Activated naive CD4-positive, alpha-beta T cell treated with anti-CD3 and anti-CD28 coated beads, Interleukin-2, amount 50 U/mL, for 24 hours (primary cell): ENCODE data around the gene SESN1.
A peak's percentile ranks its signal among the peaks of the same experiment; 100 is the strongest.

ENCODE experiments used
- H3K27ac Mint-ChIP-seq: one replicate; pipeline ENCODE4 v1.8.0; 2021; ENCODE audit warnings: mild to moderate bottlenecking, mixed read lengths
- H3K27me3 Mint-ChIP-seq: one replicate; pipeline ENCODE4 v1.8.0; 2021; ENCODE audit warnings: mixed read lengths
- H3K36me3 Mint-ChIP-seq: one replicate; pipeline ENCODE4 v1.8.0; 2021; ENCODE audit warnings: mixed read lengths
- H3K4me1 Mint-ChIP-seq: one replicate; pipeline ENCODE4 v1.8.0; 2021; ENCODE audit warnings: mixed read lengths
- H3K4me3 Mint-ChIP-seq: one replicate; pipeline ENCODE4 v1.8.0; 2021; ENCODE audit warnings: mild to moderate bottlenecking, mixed read lengths
- H3K9me3 Mint-ChIP-seq: one replicate; pipeline ENCODE4 v1.8.0; 2021; ENCODE audit warnings: mixed read lengths

The SESN1 gene

GRCh38 chr6:109031416-109031815, 63.2 kb downstream of the SESN1 start:
- Mint-ChIP-seq H3K9me3 (no peaks in the 10 kb centered on the region), H3K27me3 (no peaks in the 10 kb centered on the region), H3K36me3 (peaks cover 2% of the 10 kb centered on the region), H3K27ac (no peak overlapping the region), H3K4me1 (peaks cover 31% of the 10 kb centered on the region), H3K4me3 (no peak overlapping the region)

DNA sequence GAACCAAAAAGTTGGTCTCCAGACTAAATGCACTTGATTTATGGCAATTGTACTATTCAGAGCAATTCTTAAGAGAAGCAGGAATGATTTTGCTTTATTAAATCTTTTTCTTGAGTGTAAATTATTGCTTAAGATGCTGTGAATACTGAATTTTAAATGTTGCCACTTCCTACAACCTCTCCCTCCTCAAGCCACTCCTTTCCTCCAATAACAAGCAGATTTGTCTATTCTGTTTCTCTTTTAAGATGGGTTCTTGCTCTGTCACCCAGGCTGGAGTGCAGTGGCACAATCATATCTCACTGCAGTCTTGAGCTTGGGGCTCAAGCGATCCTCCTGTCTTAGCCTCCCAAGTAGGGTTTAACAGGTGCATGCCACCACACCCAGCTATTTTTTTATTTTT, 65.3 kb downstream of the SESN1 start:
- no peak overlapping the region for H3K4me3 Mint-ChIP-seq
- no peaks in the 10 kb centered on the region for H3K27me3 Mint-ChIP-seq
- no peak overlapping the region for H3K27ac Mint-ChIP-seq
- peaks cover 35% of the 10 kb centered on the region for H3K4me1 Mint-ChIP-seq
- H3K9me3 Mint-ChIP-seq: no peaks in the 10 kb centered on the region
- peaks cover 2% of the 10 kb centered on the region for H3K36me3 Mint-ChIP-seq

- H3K27me3 Mint-ChIP-seq: no peaks in the 10 kb centered on the region
- H3K36me3 Mint-ChIP-seq: peaks cover 2% of the 10 kb centered on the region
- H3K9me3 Mint-ChIP-seq: no peaks in the 10 kb centered on the region
- no peak overlapping the region for H3K27ac Mint-ChIP-seq
- H3K4me3 Mint-ChIP-seq: no peak overlapping the region
- peaks cover 37% of the 10 kb centered on the region for H3K4me1 Mint-ChIP-seq
Observed at GRCh38 chr6:109028439-109028838, 66.2 kb downstream of the SESN1 start.

- H3K4me1 Mint-ChIP-seq: peaks cover 37% of the 10 kb centered on the region
- no peaks in the 10 kb centered on the region for H3K9me3 Mint-ChIP-seq
- H3K4me3 Mint-ChIP-seq: no peak overlapping the region
- no peak overlapping the region for H3K27ac Mint-ChIP-seq
- peaks cover 2% of the 10 kb centered on the region for H3K36me3 Mint-ChIP-seq
- H3K27me3 Mint-ChIP-seq: no peaks in the 10 kb centered on the region
Observed at GRCh38 chr6:109027964-109028363, 66.7 kb downstream of the SESN1 start.

- peak overlapping the region; percentile 0 for H3K4me3 Mint-ChIP-seq
- no peaks in the 10 kb centered on the region for H3K27me3 Mint-ChIP-seq
- no peaks in the 10 kb centered on the region for H3K9me3 Mint-ChIP-seq
- H3K27ac Mint-ChIP-seq: peak overlapping the region; percentile 0
- H3K4me1 Mint-ChIP-seq: peaks cover 40% of the 10 kb centered on the region
- no peaks in the 10 kb centered on the region for H3K36me3 Mint-ChIP-seq
Observed at GRCh38 chr6:109025639-109026038, 69.0 kb downstream of the SESN1 start.

- Mint-ChIP-seq H3K9me3 (no peaks in the 10 kb centered on the region), H3K4me1 (peaks cover 48% of the 10 kb centered on the region), H3K27me3 (no peaks in the 10 kb centered on the region), H3K27ac (no peak overlapping the region), H3K36me3 (no peaks in the 10 kb centered on the region), H3K4me3 (no peak overlapping the region)
Observed at GRCh38 chr6:109024784-109025183, 69.9 kb downstream of the SESN1 start.

- H3K36me3 Mint-ChIP-seq: no peaks in the 10 kb centered on the region
- no peak overlapping the region for H3K27ac Mint-ChIP-seq
- no peak overlapping the region for H3K4me3 Mint-ChIP-seq
- peaks cover 48% of the 10 kb centered on the region for H3K4me1 Mint-ChIP-seq
- H3K9me3 Mint-ChIP-seq: no peaks in the 10 kb centered on the region
- no peaks in the 10 kb centered on the region for H3K27me3 Mint-ChIP-seq
Observed at GRCh38 chr6:109024368-109024767, 70.3 kb downstream of the SESN1 start.

- Mint-ChIP-seq H3K4me1 (peaks cover 55% of the 10 kb centered on the region), H3K27me3 (no peaks in the 10 kb centered on the region)
Observed at GRCh38 chr6:109023356-109023925, 71.2 kb downstream of the SESN1 start.

GRCh38 chr6:109021870-109022269, 72.8 kb downstream of the SESN1 start:
- Mint-ChIP-seq H3K4me3 (no peak overlapping the region), H3K9me3 (no peaks in the 10 kb centered on the region), H3K27ac (no peak overlapping the region), H3K36me3 (no peaks in the 10 kb centered on the region), H3K4me1 (peaks cover 58% of the 10 kb centered on the region), H3K27me3 (no peaks in the 10 kb centered on the region)

More at GRCh38 chr6:109023356-109023925, 71.2 kb downstream of the SESN1 start:
- no peaks in the 10 kb centered on the region for H3K36me3 Mint-ChIP-seq
- no peak overlapping the region for H3K4me3 Mint-ChIP-seq
- no peaks in the 10 kb centered on the region for H3K9me3 Mint-ChIP-seq
- no peak overlapping the region for H3K27ac Mint-ChIP-seq

- Mint-ChIP-seq H3K4me1 (peaks cover 57% of the 10 kb centered on the region), H3K27ac (peak overlapping the region; percentile 60), H3K9me3 (no peaks in the 10 kb centered on the region), H3K36me3 (no peaks in the 10 kb centered on the region), H3K4me3 (no peak overlapping the region), H3K27me3 (no peaks in the 10 kb centered on the region)
Observed at GRCh38 chr6:109019911-109020310, 74.7 kb downstream of the SESN1 start.

DNA sequence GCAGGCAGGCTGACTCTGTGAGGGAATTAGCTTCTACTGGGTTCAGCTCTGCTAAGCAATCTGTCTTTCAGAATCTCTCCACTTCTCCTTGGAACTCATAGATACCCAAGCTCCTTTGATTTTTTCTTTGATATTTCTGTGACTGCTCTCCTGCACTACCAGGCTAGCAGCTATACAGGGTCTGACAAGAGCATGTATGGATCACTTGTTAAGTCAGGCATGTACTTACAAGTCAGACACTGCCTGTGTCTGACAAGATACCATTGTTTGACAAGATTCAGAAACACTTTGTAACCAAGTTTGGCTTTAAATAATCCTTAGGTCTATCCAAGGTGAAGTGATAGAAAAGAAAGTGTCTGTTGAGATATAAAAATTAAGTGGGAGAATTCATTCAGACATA, 79.5 kb downstream of the SESN1 start:
- Mint-ChIP-seq H3K36me3 (peaks cover 1% of the 10 kb centered on the region), H3K4me3 (no peak overlapping the region), H3K4me1 (peaks cover 70% of the 10 kb centered on the region), H3K9me3 (no peaks in the 10 kb centered on the region), H3K27me3 (no peaks in the 10 kb centered on the region), H3K27ac (peak overlapping the region; percentile 71)

GRCh38 chr6:109014606-109015005, 80.0 kb downstream of the SESN1 start:
- no peaks in the 10 kb centered on the region for H3K9me3 Mint-ChIP-seq
- H3K36me3 Mint-ChIP-seq: peaks cover 1% of the 10 kb centered on the region
- peaks cover 67% of the 10 kb centered on the region for H3K4me1 Mint-ChIP-seq
- H3K27me3 Mint-ChIP-seq: no peaks in the 10 kb centered on the region
- H3K4me3 Mint-ChIP-seq: peak overlapping the region; percentile 30
- peak overlapping the region; percentile 96 for H3K27ac Mint-ChIP-seq

GRCh38 chr6:109013656-109014305, 80.9 kb downstream of the SESN1 start:
- peak overlapping the region; percentile 53 for H3K4me3 Mint-ChIP-seq
- H3K4me1 Mint-ChIP-seq: peaks cover 60% of the 10 kb centered on the region
- no peaks in the 10 kb centered on the region for H3K9me3 Mint-ChIP-seq
- peaks cover 1% of the 10 kb centered on the region for H3K36me3 Mint-ChIP-seq
- H3K27me3 Mint-ChIP-seq: no peaks in the 10 kb centered on the region
- H3K27ac Mint-ChIP-seq: peak overlapping the region; percentile 92

DNA sequence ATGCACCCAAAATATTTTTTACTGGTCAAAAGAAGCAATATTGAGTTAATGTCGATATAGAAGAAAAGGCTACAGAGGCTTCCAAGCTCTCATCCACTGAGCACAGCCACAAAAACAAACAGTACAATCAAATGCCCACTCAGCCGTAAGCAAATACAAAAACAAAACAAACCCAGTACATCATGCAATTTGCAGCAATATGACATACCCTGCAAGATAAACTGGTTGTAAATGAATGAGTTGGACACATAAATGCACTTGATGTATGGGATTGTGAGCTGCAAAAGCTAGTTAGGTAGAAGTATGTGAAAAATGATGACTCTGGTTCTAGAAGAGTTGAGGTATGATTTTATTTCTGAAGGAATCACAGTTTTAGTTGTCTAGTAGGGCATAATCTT, 83.9 kb downstream of the SESN1 start:
- Mint-ChIP-seq H3K36me3 (peaks cover 3% of the 10 kb centered on the region), H3K27me3 (no peaks in the 10 kb centered on the region), H3K27ac (peak overlapping the region; percentile 38), H3K4me3 (peak overlapping the region; percentile 1), H3K4me1 (peaks cover 75% of the 10 kb centered on the region), H3K9me3 (no peaks in the 10 kb centered on the region)

DNA sequence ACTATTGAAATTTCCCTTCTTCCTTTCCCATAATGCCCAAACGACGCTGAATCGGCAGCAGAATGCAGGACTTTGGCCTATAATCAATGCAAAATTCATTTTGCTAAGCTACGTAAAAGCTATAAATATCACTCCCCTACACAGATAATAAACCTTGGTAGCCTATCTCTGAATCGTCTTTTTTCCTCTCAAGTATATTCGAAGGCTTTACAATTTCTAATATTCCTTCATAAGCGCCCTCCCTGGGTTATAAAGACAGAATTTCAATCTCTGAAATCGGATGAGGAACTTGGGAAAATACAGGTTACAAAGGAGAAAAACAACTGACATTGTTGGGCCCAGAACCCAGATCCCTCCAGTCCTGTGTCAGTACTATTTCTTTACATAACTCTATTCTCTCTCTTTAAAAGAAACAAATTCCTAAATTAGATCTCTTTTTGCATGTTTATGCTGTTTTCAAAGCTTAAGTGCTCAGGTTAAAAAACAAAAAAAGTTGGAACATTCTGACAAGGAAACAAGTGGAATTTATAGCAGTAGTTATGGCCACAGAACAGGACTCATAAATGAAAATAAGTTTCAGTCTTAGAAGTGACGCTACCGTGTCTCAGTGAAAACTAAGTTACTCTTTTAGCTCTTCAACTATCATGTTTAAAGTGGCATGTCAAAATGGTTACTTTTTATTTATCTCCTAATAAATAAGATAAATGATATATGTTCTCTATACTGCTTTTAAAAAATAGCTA, 84.5 kb downstream of the SESN1 start:
- Mint-ChIP-seq H3K4me3 (peak overlapping the region; percentile 92), H3K36me3 (peaks cover 3% of the 10 kb centered on the region), H3K4me1 (peaks cover 72% of the 10 kb centered on the region)

More for the DNA sequence above, 84.5 kb downstream of the SESN1 start:
- Mint-ChIP-seq H3K27me3 (no peaks in the 10 kb centered on the region), H3K27ac (peak overlapping the region; percentile 98), H3K9me3 (no peaks in the 10 kb centered on the region)
